Measurements from ENCODE around the gene KRTAP9-8. TPM values are rescaled to one million over a fixed set of nuclear protein-coding genes. Genes with fewer than 3 reads are reported as not detected.
"Not testable (repeated sequence)": the region's sequence is repeated elsewhere in the genome, so short reads cannot be mapped to it uniquely, and the experiment has no call there.

Gene KRTAP9-8
- total RNA-seq, 2 donors from 2014 or later = not detected

DNA sequence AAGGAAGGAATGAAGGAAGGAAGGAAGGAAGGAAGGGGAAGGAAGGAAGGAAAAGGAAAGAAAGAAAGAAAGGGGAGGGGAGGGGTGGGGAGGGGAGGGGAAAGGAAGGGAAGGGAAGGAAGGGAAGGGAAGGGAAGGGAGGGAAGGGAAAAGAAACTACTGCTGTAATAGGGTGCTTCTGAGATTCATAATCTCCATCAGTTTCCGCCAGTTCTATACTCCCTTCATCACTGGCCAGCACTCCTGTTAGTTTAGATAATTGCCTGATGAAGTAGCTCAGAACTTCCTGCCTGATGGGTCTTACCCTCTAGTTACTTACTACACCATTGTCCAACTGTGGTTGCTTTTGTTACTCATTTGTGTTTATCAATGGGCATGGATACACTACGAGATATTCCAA lies 25.4 kb downstream of the KRTAP9-8 start:
- 48 to 49% methylated on average over 2 of the region's 2 CpGs for WGBS, 2 donors
- no peaks in the 10 kb centered on the region for H3K27me3 ChIP-seq
- H3K4me3 ChIP-seq = no peak overlapping the region
- DNase-seq (no peak), ATAC-seq (no peak)
- H3K4me1 ChIP-seq = no peaks in the 10 kb centered on the region
- H3K27ac ChIP-seq = no peak overlapping the region
- intact Hi-C loops (cut with DNase I) = no loop called here
- no peak for TF ChIP-seq POLR2A (IDR thresholded peaks at IDR 0.05)
- TF ChIP-seq, protein P1, sequence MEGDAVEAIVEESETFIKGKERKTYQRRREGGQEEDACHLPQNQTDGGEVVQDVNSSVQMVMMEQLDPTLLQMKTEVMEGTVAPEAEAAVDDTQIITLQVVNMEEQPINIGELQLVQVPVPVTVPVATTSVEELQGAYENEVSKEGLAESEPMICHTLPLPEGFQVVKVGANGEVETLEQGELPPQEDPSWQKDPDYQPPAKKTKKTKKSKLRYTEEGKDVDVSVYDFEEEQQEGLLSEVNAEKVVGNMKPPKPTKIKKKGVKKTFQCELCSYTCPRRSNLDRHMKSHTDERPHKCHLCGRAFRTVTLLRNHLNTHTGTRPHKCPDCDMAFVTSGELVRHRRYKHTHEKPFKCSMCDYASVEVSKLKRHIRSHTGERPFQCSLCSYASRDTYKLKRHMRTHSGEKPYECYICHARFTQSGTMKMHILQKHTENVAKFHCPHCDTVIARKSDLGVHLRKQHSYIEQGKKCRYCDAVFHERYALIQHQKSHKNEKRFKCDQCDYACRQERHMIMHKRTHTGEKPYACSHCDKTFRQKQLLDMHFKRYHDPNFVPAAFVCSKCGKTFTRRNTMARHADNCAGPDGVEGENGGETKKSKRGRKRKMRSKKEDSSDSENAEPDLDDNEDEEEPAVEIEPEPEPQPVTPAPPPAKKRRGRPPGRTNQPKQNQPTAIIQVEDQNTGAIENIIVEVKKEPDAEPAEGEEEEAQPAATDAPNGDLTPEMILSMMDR (IDR thresholded peaks at IDR 0.05) = no peak
- H3K9me3 ChIP-seq = no peaks in the 10 kb centered on the region
- no peaks in the 10 kb centered on the region for H3K36me3 ChIP-seq (replicated peaks in 1 of 2; ENCODE audit: insufficient read depth in 1 of 2, low read depth in 2 of 2)

DNA sequence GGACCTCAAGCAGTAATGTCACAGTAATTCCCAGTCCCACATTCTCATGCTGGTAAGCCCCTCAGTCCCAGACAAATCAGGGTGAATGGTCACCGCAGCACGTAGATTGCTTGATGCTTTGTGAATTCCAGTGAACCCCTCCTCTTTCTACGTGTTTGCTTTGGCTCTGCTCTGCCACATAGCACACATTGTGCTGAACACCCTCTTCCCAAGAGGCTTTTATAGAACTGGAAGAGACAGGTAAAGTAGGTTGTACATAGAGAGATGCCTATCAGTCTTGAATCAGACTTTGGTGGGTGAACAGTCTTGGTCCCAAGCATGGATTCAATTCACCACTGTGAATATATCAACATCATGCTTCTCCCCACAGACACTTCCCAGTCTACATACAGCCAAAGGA lies 26.8 kb downstream of the KRTAP9-8 start:
- TF ChIP-seq, protein P1 (IDR thresholded peaks at IDR 0.05) = no peak
- no peak for TF ChIP-seq POLR2A (IDR thresholded peaks at IDR 0.05)
- intact Hi-C loops (cut with DNase I) = no loop called here
- ATAC-seq = no peak
- DNase-seq = no peak
- 22 to 53% methylated on average over 3 of the region's 3 CpGs for WGBS, 2 donors
- H3K27me3 ChIP-seq = no peaks in the 10 kb centered on the region
- no peaks in the 10 kb centered on the region for H3K36me3 ChIP-seq (replicated peaks in 1 of 2; ENCODE audit: insufficient read depth in 1 of 2, low read depth in 2 of 2)
- no peaks in the 10 kb centered on the region for H3K9me3 ChIP-seq
- H3K4me1 ChIP-seq = no peaks in the 10 kb centered on the region
- no peak overlapping the region for H3K4me3 ChIP-seq
- H3K27ac ChIP-seq = no peak overlapping the region

DNA sequence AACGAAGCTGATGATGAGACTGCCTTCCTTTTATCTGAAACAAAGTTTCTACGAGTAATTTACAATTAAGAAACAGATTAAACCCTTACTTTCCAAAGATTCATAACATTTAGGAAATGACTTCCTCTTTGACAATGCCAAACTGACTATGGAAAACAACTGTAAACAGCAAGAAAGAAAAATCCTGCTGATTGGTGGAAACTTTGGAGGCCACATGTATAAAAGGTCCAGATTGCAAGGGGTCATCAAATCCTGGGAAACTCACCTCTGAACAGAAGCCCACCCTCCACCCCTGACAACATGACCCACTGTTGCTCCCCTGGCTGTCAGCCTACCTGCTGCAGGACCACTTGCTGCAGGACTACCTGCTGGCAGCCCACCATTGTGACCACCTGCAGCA lies 27.3 kb downstream of the KRTAP9-8 start, which contains the start of gene KRTAP9-6:
TSS of gene KRTAP9-6 (plus strand) at position 301 of the 400 bp plus-strand sequence. CDS start at position 301, 0 bp downstream.
- H3K27ac ChIP-seq = no peak within 1 kb of the TSS
- no peaks in the 10 kb centered on the region for H3K4me1 ChIP-seq
- WGBS, 2 donors = 22% methylated on average over 2 of the region's 2 CpGs
- no peak within 1 kb of the TSS for H3K4me3 ChIP-seq
- no peak for ATAC-seq
- TF ChIP-seq, protein P1 (IDR thresholded peaks at IDR 0.05) = no peak
- no peak for TF ChIP-seq POLR2A (IDR thresholded peaks at IDR 0.05)
- no peak for DNase-seq
- intact Hi-C loops (cut with DNase I) = no loop called here
- no peaks in the 10 kb centered on the region for H3K36me3 ChIP-seq (replicated peaks in 1 of 2; ENCODE audit: insufficient read depth in 1 of 2, low read depth in 2 of 2)
- H3K27me3 ChIP-seq = no peaks in the 10 kb centered on the region
- no peaks in the 10 kb centered on the region for H3K9me3 ChIP-seq

DNA sequence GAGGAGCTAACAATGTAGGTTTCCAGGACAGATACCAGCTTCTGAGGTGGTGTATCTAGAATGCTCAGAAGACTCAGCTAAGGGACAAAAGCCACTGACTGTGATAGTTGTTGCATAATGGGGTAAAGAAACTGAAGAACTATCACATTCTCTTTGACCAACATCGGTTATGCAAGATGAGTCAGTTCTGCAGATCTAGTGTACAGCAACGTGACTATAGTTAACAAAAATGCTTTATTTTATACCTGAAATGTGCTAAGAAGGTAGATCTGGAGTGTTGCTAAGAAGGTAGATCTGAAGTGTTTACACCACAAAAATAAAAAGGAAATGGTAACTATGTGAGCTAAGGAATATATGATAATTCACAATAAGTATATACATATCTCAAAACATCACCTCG lies 29.9 kb downstream of the KRTAP9-8 start:
- no peak for DNase-seq
- H3K27me3 ChIP-seq = no peaks in the 10 kb centered on the region
- H3K9me3 ChIP-seq = no peaks in the 10 kb centered on the region
- intact Hi-C loops (cut with DNase I) = no loop called here
- H3K27ac ChIP-seq = no peak overlapping the region
- ATAC-seq = no peak
- TF ChIP-seq, protein P1 (IDR thresholded peaks at IDR 0.05) = no peak
- no peak for TF ChIP-seq POLR2A (IDR thresholded peaks at IDR 0.05)
- H3K4me3 ChIP-seq = no peak overlapping the region
- no CpG with 5 or more reads among the region's 3 CpGs for WGBS, 2 donors
- no peaks in the 10 kb centered on the region for H3K4me1 ChIP-seq
- no peaks in the 10 kb centered on the region for H3K36me3 ChIP-seq (replicated peaks in 1 of 2; ENCODE audit: insufficient read depth in 1 of 2, low read depth in 2 of 2)

DNA sequence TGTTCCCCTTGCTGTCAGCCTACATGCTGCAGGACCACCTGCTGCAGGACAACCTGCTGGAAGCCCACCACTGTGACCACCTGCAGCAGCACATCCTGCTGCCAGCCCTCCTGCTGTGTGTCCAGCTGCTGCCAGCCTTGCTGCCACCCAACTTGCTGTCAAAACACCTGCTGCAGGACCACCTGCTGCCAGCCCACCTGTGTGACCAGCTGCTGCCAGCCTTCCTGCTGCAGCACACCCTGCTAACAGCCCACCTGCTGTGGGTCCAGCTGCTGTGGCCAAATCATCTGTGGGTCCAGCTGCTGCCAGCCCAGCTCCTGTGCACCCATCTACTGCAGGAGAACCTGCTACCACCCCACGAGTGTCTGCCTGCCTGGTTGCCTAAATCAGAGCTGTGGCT lies 33.5 kb downstream of the KRTAP9-8 start:
- intact Hi-C loops (cut with DNase I); ATAC-seq; H3K27me3 ChIP-seq; H3K4me3 ChIP-seq; DNase-seq; H3K9me3 ChIP-seq; H3K4me1 ChIP-seq; H3K36me3 ChIP-seq (replicated peaks in 1 of 2; ENCODE audit: insufficient read depth in 1 of 2, low read depth in 2 of 2); H3K27ac ChIP-seq: not testable (repeated sequence)
- no CpG with 5 or more reads among the region's 1 CpG for WGBS, 2 donors

Measured in body of pancreas (tissue), 4 donors.